OCI-LY3 (cell line): ENCODE data around the gene RCAN2.

Source experiments
- H2AFZ ChIP-seq: fragments of 200-600, 300-600 bp; shearing (Covaris generic); 2 replicates; pipeline ENCODE4 v1.6.0; 2014; ENCODE audit warnings: antibody characterized with exemption, low read depth, low read length
- H3K27ac ChIP-seq: fragments of 200-600, 300-600 bp; sonication (generic); 2 replicates; pipeline ENCODE4 v1.5.1; 2014; ENCODE audit warnings: mild to moderate bottlenecking, low read length, moderate library complexity, mixed read lengths
- H3K27me3 ChIP-seq: fragments of 200-600, 300-600 bp; sonication (generic); 2 replicates; pipeline ENCODE4 v1.6.1; 2014; ENCODE audit warnings: low read depth, low read length, mixed read lengths
- H3K36me3 ChIP-seq: fragments of 200-600, 300-600 bp; sonication (generic); replicated peaks from 2 replicates; pipeline ENCODE3; 2014; ENCODE audit warnings: low read depth, low read length, mixed read lengths
- H3K4me1 ChIP-seq: fragments of 300-600, 200-600 bp; sonication (generic); 2 replicates; pipeline ENCODE4 v1.6.1; 2014; ENCODE audit warnings: low read length, mixed read lengths
- H3K4me2 ChIP-seq: fragments of 200-600, 300-600 bp; sonication (generic); 2 replicates; pipeline ENCODE4 v1.6.1; 2014; ENCODE audit warnings: low read length, mixed read lengths
- H3K4me3 ChIP-seq: fragments of 300-600, 200-600 bp; sonication (generic); 2 replicates; pipeline ENCODE4 v1.5.1; 2014; ENCODE audit warnings: antibody characterized with exemption, mild to moderate bottlenecking, low read length, moderate library complexity
- H3K79me2 ChIP-seq: fragments of 300-600, 200-600 bp; shearing (Covaris generic); 2 replicates; pipeline ENCODE4 v1.6.1; 2014; ENCODE audit warnings: mild to moderate bottlenecking, low read length, mixed read lengths
- H3K9ac ChIP-seq: fragments of 300-600, 200-600 bp; shearing (Covaris generic); 2 replicates; pipeline ENCODE4 v1.6.0; 2014; ENCODE audit warnings: mild to moderate bottlenecking, low read length, moderate library complexity
- H3K9me3 ChIP-seq: fragments of 200-600, 300-600 bp; shearing (Covaris generic); 2 replicates; pipeline ENCODE4 v1.6.1; 2014; ENCODE audit warnings: low read length, mixed read lengths; ENCODE audit not compliant: insufficient read depth
- H4K20me1 ChIP-seq: fragments of 200-600, 300-600 bp; sonication (generic); 2 replicates; pipeline ENCODE4 v1.6.1; 2016; ENCODE audit warnings: low read length, mixed read lengths; ENCODE audit not compliant: insufficient read depth
- EZH2phosphoT487 ChIP-seq: fragments of 200-600 bp; shearing (Covaris generic); IDR thresholded peaks from 2 replicates; pipeline ENCODE4 v1.6.1; 2018; ENCODE audit warnings: antibody characterized with exemption, mixed run types, low read depth
- TF ChIP-seq, protein P1 (sequence below): fragments of 200-600, 300-600 bp; sonication (generic); IDR thresholded peaks from 2 replicates; pipeline ENCODE4 v1.5.1; 2014; ENCODE audit warnings: antibody characterized with exemption, low read length, low read depth

RCAN2 gene

DNA sequence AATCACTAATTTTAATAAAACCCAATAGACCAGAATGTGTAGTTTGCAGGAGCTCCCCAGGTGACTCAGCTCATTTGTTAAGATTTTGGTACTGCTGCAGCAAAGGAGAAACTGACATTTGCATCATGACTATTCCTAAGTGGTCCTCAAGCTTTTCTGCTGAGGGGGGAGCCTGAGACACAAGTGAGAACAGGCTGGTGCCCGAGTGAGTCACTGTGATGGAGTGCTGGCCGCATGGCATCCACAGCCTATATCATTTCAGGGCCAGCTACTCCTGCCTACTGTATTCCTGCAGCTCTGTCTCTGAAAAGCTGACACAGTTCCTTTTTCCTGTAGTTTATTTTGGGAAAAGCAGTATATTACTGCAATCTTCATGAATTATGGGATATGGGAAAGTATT lies 206.8 kb downstream of the RCAN2 start:
- Histone ChIP-seq H3K79me2 (no peaks in the 10 kb centered on the region), H3K36me3 (no peaks in the 10 kb centered on the region)
- TF ChIP-seq, protein P1, sequence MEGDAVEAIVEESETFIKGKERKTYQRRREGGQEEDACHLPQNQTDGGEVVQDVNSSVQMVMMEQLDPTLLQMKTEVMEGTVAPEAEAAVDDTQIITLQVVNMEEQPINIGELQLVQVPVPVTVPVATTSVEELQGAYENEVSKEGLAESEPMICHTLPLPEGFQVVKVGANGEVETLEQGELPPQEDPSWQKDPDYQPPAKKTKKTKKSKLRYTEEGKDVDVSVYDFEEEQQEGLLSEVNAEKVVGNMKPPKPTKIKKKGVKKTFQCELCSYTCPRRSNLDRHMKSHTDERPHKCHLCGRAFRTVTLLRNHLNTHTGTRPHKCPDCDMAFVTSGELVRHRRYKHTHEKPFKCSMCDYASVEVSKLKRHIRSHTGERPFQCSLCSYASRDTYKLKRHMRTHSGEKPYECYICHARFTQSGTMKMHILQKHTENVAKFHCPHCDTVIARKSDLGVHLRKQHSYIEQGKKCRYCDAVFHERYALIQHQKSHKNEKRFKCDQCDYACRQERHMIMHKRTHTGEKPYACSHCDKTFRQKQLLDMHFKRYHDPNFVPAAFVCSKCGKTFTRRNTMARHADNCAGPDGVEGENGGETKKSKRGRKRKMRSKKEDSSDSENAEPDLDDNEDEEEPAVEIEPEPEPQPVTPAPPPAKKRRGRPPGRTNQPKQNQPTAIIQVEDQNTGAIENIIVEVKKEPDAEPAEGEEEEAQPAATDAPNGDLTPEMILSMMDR: no peak
- TF ChIP-seq EZH2phosphoT487: no peak

DNA sequence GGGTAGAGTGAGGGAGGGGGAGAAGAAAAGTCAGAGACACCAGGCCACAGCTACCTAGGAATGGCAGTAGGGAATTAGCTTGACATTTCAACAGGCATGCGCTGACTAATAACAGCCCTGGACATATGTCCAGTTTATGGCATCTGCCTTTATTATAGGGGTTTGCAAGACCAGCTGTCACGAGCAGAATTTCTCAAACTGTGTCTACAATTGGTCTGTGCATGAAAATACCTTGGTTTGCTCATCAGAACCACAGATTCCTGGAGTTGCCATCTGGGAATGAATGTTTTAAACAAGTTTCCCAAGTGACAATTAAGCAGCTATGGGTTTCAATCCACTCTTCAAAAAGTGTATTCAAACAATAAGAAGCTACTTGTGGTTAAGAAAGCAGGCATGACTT lies 210.1 kb downstream of the RCAN2 start:
- H3K4me2 ChIP-seq: no peak overlapping the region
- TF ChIP-seq, protein P1: no peak
- TF ChIP-seq EZH2phosphoT487: no peak
- no peak overlapping the region for H3K27ac ChIP-seq
- H3K4me1 ChIP-seq: no peaks in the 10 kb centered on the region
- no peak overlapping the region for H2AFZ ChIP-seq
- no peaks in the 10 kb centered on the region for H3K9me3 ChIP-seq
- no peak overlapping the region for H3K4me3 ChIP-seq
- no peaks in the 10 kb centered on the region for H3K36me3 ChIP-seq
- no peak overlapping the region for H3K9ac ChIP-seq
- H3K79me2 ChIP-seq: no peaks in the 10 kb centered on the region
- no peaks in the 10 kb centered on the region for H3K27me3 ChIP-seq
- H4K20me1 ChIP-seq: no peaks in the 10 kb centered on the region

More for the DNA sequence above, 206.8 kb downstream of the RCAN2 start:
- Histone ChIP-seq H3K4me2 (no peak overlapping the region), H2AFZ (no peak overlapping the region), H3K9me3 (no peaks in the 10 kb centered on the region), H3K9ac (no peak overlapping the region), H3K27me3 (peaks cover 13% of the 10 kb centered on the region; the same call in 1 of the 2 replicates), H3K27ac (no peak overlapping the region), H3K4me3 (no peak overlapping the region), H3K4me1 (peaks cover 12% of the 10 kb centered on the region), H4K20me1 (no peaks in the 10 kb centered on the region)

DNA sequence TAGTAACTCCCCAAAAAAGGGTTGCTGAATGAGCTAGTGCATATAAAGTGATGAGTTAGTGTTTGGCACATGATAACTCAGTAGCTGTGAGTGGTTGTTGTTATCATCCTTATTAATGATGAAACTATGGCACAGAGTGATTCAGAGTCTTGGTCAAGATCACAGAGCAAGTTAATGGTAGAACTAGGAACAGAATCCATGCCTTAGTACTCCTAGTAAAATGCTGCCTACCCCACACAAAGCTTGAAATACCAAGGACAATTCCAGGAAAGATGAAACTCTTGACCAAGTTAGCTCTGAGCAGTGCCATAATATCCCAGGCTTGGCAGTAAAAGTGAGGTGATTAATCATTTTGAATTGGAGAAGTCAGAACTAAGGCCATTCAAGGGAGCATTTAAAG lies 211.4 kb downstream of the RCAN2 start:
- H3K79me2 ChIP-seq: no peaks in the 10 kb centered on the region
- TF ChIP-seq, protein P1: no peak
- TF ChIP-seq EZH2phosphoT487: no peak
- H3K27ac ChIP-seq: no peak overlapping the region
- H3K27me3 ChIP-seq: no peaks in the 10 kb centered on the region
- no peak overlapping the region for H2AFZ ChIP-seq
- H3K9ac ChIP-seq: no peak overlapping the region
- H3K4me3 ChIP-seq: no peak overlapping the region
- H4K20me1 ChIP-seq: no peaks in the 10 kb centered on the region
- no peaks in the 10 kb centered on the region for H3K36me3 ChIP-seq
- no peaks in the 10 kb centered on the region for H3K9me3 ChIP-seq
- no peak overlapping the region for H3K4me2 ChIP-seq
- H3K4me1 ChIP-seq: no peaks in the 10 kb centered on the region

DNA sequence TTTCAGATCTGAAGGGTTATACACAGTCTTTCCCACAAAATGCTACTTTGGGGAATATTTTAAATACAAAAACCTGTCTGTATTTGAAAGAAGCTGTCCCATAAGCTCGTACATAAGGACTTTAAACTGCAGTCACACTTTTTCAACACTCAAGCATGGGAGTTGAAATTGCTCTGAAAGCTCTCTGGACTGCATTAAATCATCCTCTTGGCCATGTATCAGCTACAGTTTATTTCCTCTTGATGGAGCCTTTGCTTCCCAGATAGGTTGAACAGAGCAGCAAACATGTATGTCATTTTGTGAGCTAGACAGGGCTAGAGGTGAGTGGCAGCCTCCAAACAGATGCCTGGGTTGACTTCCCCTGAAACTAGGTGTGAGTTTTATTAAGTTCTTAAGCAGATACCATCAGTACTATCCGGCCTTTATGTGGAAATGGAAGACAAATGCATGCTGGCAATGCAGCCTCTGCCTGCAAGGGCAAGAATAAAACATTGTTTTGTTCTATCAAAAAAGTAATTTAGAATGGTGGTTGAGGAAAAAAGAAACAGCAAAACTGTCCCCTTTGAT lies 214.6 kb downstream of the RCAN2 start:
- no peak overlapping the region for H3K9ac ChIP-seq
- H3K4me2 ChIP-seq: no peak overlapping the region
- no peak overlapping the region for H2AFZ ChIP-seq
- H3K27me3 ChIP-seq: no peaks in the 10 kb centered on the region
- H3K79me2 ChIP-seq: no peaks in the 10 kb centered on the region
- H3K4me1 ChIP-seq: no peaks in the 10 kb centered on the region
- no peaks in the 10 kb centered on the region for H3K9me3 ChIP-seq
- TF ChIP-seq, protein P1: no peak
- TF ChIP-seq EZH2phosphoT487: no peak
- H3K27ac ChIP-seq: no peak overlapping the region
- no peaks in the 10 kb centered on the region for H4K20me1 ChIP-seq
- H3K4me3 ChIP-seq: no peak overlapping the region
- no peaks in the 10 kb centered on the region for H3K36me3 ChIP-seq
